Adipocyte (in vitro differentiated cells): ENCODE data around the gene UBTF.
A peak's percentile ranks its signal among the peaks of the same experiment; 100 is the strongest.

ENCODE experiments used
- DNase-seq: peaks from one replicate; pipeline ENCODE4 v3.0.0-alpha.2; 2015; ENCODE audit warnings: low read depth
- H3K27me3 ChIP-seq: replicated peaks from 2 replicates; pipeline ENCODE4 v1.7.0; 2013; ENCODE audit warnings: mild to moderate bottlenecking, low read length, moderate library complexity; ENCODE audit not compliant: control insufficient read depth, insufficient read depth
- H3K36me3 ChIP-seq: 2 replicates; pipeline ENCODE4 v1.7.0; 2013; ENCODE audit warnings: low read length, mild to moderate bottlenecking, moderate library complexity; ENCODE audit not compliant: control insufficient read depth, insufficient read depth, severe bottlenecking
- H3K4me1 ChIP-seq: 2 replicates; pipeline ENCODE4 v1.7.0; 2013; ENCODE audit warnings: mild to moderate bottlenecking, low read length, moderate library complexity; ENCODE audit not compliant: control insufficient read depth, insufficient read depth
- H3K4me3 ChIP-seq: 2 replicates; pipeline ENCODE4 v1.7.0; 2013; ENCODE audit warnings: mild to moderate bottlenecking, low read length, moderate library complexity
- H3K9ac ChIP-seq: 2 replicates; pipeline ENCODE4 v1.7.0; 2013; ENCODE audit warnings: mild to moderate bottlenecking, low read length, moderate library complexity
- H3K9me3 ChIP-seq: 2 replicates; pipeline ENCODE4 v1.7.0; 2013; ENCODE audit warnings: mild to moderate bottlenecking, low read length, moderate library complexity; ENCODE audit not compliant: control insufficient read depth

Gene UBTF

DNA sequence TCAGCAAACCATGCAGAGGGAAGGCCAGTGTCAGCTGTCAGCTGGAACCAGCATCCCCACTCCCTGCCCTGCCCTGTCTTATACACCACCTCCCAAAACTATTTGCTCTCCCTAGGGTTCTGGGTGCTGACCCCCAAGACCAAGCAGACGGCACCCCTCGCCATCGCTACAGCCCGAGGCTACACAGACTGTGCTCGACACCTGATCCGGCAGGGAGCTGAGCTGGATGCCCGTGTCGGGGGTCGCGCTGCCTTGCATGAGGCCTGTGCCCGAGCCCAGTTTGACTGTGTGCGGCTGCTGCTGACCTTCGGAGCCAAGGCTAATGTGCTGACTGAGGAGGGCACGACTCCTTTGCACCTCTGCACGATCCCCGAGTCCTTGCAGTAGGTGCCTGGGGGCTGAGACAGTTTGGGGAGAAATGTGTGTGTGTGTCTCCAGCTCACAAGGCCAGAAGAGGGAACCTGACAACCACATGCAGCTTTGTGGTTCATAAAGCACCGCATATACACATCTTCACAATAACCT is 47.5 kb downstream of the UBTF start:
- H3K4me1 ChIP-seq, result peaks cover 12% of the 10 kb centered on the region
- no peaks in the 10 kb centered on the region for H3K36me3 ChIP-seq
- H3K27me3 ChIP-seq, result no peaks in the 10 kb centered on the region
- no peaks in the 10 kb centered on the region for H3K9me3 ChIP-seq
- H3K9ac ChIP-seq, result no peak overlapping the region
- DNase-seq, result no peak
- H3K4me3 ChIP-seq, result no peak overlapping the region

DNA sequence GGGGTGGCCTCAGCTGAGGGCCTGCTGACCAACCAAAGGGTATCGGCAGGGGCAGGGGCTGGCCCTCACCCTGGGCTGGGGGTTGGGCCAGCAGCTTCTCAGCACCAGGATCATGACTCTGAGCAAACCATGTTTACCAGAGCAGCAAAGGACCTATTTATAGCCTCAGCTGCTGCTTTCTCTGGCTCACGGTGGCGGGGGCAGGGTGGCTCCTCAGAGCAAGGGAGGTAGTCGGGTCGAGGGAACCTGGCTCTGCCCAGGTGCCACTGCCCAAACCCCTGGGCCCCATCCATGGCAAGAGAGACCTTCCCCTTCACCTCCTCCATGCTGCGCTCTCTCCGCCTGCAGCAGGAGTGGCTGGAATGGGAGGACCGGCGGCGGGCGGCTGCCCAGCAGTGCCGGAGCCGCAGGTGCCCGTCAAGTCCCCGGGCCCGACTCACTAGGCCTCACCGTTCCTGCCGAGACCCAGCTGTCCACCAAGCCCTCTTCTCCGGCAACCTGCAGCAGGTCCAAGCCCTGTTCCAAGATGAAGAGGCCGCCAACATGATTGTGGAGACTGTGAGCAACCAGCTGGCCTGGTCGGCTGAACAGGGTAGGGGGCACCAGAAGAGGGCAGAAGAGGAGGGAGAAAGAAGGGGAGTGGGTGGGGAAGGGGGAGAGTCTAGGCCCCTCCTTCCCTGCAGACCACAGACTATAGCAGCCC is 48.8 kb downstream of the UBTF start, which contains the start of gene ASB16:
ASB16 (plus strand) TSS at position 206 of the 703 bp plus-strand sequence; CDS start at position 292, 86 bp downstream.
- DNase-seq, result peak; percentile 34
- H3K4me1 ChIP-seq, result peaks cover 12% of the 10 kb centered on the region
- H3K9ac ChIP-seq, result peak within 1 kb of the TSS; percentile 11

GRCh38 chr17:44170135-44170498 is 49.4 kb downstream of the UBTF start:
- H3K4me3 ChIP-seq, result peak overlapping the region; percentile 8
- H3K27me3 ChIP-seq, result no peaks in the 10 kb centered on the region
- H3K36me3 ChIP-seq, result no peaks in the 10 kb centered on the region
- H3K9ac ChIP-seq, result peak overlapping the region; percentile 11
- no peaks in the 10 kb centered on the region for H3K9me3 ChIP-seq
- DNase-seq, result no peak
- H3K4me1 ChIP-seq, result peaks cover 12% of the 10 kb centered on the region

More for the DNA sequence above, 48.8 kb downstream of the UBTF start, which contains the start of gene ASB16:
- no peaks in the 10 kb centered on the region for H3K27me3 ChIP-seq
- H3K4me3 ChIP-seq, result peak within 1 kb of the TSS; percentile 8
- no peaks in the 10 kb centered on the region for H3K36me3 ChIP-seq
- no peaks in the 10 kb centered on the region for H3K9me3 ChIP-seq

GRCh38 chr17:44167181-44167861 is 52.2 kb downstream of the UBTF start:
- H3K27me3 ChIP-seq, result no peaks in the 10 kb centered on the region
- no peaks in the 10 kb centered on the region for H3K36me3 ChIP-seq
- no peak overlapping the region for H3K4me3 ChIP-seq
- H3K9me3 ChIP-seq, result no peaks in the 10 kb centered on the region
- peaks cover 12% of the 10 kb centered on the region for H3K4me1 ChIP-seq
- no peak for DNase-seq
- H3K9ac ChIP-seq, result no peak overlapping the region

DNA sequence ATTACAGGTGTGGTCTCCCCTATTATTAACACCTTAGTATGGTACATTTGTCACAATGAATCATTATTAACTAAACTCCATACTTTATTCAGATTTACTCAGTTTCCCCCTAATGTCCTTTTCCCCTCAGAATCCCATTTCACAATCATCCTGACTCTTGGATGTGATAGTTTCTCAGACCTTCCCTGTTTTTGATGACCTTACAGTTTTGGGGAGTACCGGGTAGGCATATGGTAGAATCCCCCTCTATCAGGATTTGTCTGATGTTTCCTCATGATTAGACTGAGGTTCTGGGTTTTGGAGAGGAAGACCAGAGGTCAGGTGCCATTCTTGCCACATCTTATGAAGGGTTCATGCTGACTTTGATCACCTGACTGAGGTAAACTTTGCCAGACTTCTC is 55.0 kb downstream of the UBTF start:
- H3K36me3 ChIP-seq, result peaks cover 10% of the 10 kb centered on the region
- H3K4me1 ChIP-seq, result peaks cover 3% of the 10 kb centered on the region
- no peak overlapping the region for H3K9ac ChIP-seq
- H3K27me3 ChIP-seq, result no peaks in the 10 kb centered on the region
- no peaks in the 10 kb centered on the region for H3K9me3 ChIP-seq
- DNase-seq, result no peak
- no peak overlapping the region for H3K4me3 ChIP-seq

DNA sequence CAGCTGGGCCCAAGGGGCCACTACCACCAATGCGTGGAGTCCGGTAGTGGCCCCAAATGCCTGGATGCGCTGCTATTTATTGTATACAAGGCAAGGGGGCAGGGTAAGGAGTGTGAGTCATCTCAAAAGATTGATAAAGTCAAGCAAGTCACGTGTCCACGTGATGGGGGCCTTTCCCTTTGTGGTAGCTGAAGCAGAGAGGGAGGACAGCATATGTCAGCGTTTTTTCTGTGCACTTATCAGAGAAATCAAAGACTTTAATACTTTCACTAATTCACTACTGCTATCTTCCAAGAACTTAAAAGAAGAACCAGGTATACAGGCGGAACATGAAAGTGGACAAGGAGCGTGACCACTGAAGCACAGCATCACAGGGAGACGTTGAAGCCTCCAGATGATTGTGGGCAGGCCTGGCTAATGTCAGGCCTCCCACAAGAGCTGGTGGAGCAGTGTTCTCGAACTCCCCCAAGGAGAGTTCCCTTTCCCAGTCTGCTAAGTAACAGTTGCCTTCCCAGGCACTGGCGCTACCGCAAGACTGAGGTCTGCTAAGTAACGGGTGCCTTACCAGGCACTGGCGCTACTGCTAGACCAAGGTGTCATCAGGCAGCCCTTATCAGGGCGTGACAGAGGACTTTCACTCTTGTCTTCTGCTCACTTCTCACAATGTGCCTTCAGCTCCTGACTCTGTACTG is 59.8 kb downstream of the UBTF start:
- Histone ChIP-seq H3K4me1 (no peaks in the 10 kb centered on the region), H3K9ac (no peak overlapping the region), H3K9me3 (no peaks in the 10 kb centered on the region), H3K36me3 (peaks cover 33% of the 10 kb centered on the region), H3K27me3 (no peaks in the 10 kb centered on the region), H3K4me3 (no peak overlapping the region)
- no peak for DNase-seq

DNA sequence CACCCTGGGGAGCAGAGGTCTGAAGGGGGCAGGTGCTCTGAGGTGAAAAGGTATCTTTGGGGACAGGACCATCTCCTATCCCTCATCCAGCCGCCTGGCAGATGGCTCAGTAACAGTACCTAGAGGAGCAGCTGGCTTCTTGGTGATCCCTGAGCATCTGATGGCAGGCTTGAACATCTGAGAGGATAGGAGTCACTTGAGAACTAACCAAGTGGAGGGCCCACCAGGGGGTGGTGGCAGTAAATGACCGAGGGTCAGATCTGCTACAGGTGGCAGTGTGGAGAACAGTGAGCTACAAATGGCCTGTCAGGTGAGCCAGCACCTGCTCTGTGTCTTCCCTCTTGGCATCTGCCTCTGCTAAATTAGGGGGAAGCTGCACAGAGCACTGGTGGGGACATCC is 64.0 kb downstream of the UBTF start:
- H3K4me3 ChIP-seq, result no peak overlapping the region
- no peak for DNase-seq
- no peaks in the 10 kb centered on the region for H3K4me1 ChIP-seq
- no peak overlapping the region for H3K9ac ChIP-seq
- H3K36me3 ChIP-seq, result peaks cover 30% of the 10 kb centered on the region
- H3K9me3 ChIP-seq, result no peaks in the 10 kb centered on the region
- H3K27me3 ChIP-seq, result no peaks in the 10 kb centered on the region
